ENCODE results near the gene USF3.

GRCh38 chr3:113712129-113712528 lies 15.7 kb upstream of the USF3 start:
- no peak for TF ChIP-seq POLR2A (IDR thresholded peaks at IDR 0.05; ENCODE audit: borderline replicate concordance, extremely low read depth, insufficient read depth, insufficient read length)
- TF ChIP-seq, protein P1, sequence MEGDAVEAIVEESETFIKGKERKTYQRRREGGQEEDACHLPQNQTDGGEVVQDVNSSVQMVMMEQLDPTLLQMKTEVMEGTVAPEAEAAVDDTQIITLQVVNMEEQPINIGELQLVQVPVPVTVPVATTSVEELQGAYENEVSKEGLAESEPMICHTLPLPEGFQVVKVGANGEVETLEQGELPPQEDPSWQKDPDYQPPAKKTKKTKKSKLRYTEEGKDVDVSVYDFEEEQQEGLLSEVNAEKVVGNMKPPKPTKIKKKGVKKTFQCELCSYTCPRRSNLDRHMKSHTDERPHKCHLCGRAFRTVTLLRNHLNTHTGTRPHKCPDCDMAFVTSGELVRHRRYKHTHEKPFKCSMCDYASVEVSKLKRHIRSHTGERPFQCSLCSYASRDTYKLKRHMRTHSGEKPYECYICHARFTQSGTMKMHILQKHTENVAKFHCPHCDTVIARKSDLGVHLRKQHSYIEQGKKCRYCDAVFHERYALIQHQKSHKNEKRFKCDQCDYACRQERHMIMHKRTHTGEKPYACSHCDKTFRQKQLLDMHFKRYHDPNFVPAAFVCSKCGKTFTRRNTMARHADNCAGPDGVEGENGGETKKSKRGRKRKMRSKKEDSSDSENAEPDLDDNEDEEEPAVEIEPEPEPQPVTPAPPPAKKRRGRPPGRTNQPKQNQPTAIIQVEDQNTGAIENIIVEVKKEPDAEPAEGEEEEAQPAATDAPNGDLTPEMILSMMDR (IDR thresholded peaks at IDR 0.05 in 2 of 3, conservative IDR thresholded peaks at IDR 0.05 in 1 of 3; ENCODE audit: borderline replicate concordance in 1 of 3, insufficient read depth in 1 of 3, low read depth in 2 of 3, low read length in 2 of 3) = no peak
- TF ChIP-seq POLR2AphosphoS5 (IDR thresholded peaks at IDR 0.05; ENCODE audit: low read depth, low read length) = no peak
- no peak for TF ChIP-seq RAD21 (IDR thresholded peaks at IDR 0.05; ENCODE audit: low read depth)
- no peak for TF ChIP-seq EGR1 (IDR thresholded peaks at IDR 0.05; ENCODE audit: low read depth)
- TF ChIP-seq EZH2 (IDR thresholded peaks at IDR 0.05) = no peak
- no peak for TF ChIP-seq TCF7L2 (IDR thresholded peaks at IDR 0.05; ENCODE audit: borderline replicate concordance, extremely low read depth, insufficient read depth, insufficient read length)
- no peak for TF ChIP-seq SRF (IDR thresholded peaks at IDR 0.05; ENCODE audit: low read depth)
- no peak for TF ChIP-seq SP1 (IDR thresholded peaks at IDR 0.05; ENCODE audit: low read depth)
- TF ChIP-seq ELF1 (IDR thresholded peaks at IDR 0.05; ENCODE audit: borderline replicate concordance, low read depth) = no peak
- no peak for TF ChIP-seq CEBPB (IDR thresholded peaks at IDR 0.05; ENCODE audit: low read depth)
- TF ChIP-seq SIN3A (IDR thresholded peaks at IDR 0.05; ENCODE audit: low read depth) = no peak
- TF ChIP-seq YY1 (IDR thresholded peaks at IDR 0.05; ENCODE audit: extremely low read depth, insufficient replicate concordance, low read depth, low read length) = no peak
